Activated naive CD8-positive, alpha-beta T cell (primary cell): Measurements from ENCODE around the gene CCT5.
"Not testable (repeated sequence)": the region's sequence is repeated elsewhere in the genome, so short reads cannot be mapped to it uniquely, and the experiment has no call there.

ENCODE experiments used
- H3K27ac Mint-ChIP-seq: one replicate; pipeline ENCODE4 v1.8.0; 2021; ENCODE audit warnings: mixed read lengths
- H3K27me3 Mint-ChIP-seq: one replicate; pipeline ENCODE4 v1.8.0; 2021; ENCODE audit warnings: mixed read lengths
- H3K36me3 Mint-ChIP-seq: one replicate; pipeline ENCODE4 v1.8.0; 2021; ENCODE audit warnings: mixed read lengths
- H3K4me1 Mint-ChIP-seq: one replicate; pipeline ENCODE4 v1.8.0; 2021; ENCODE audit warnings: low read depth, mixed read lengths
- H3K4me3 Mint-ChIP-seq: one replicate; pipeline ENCODE4 v1.8.0; 2021; ENCODE audit warnings: mild to moderate bottlenecking, mixed read lengths
- H3K9me3 Mint-ChIP-seq: one replicate; pipeline ENCODE4 v1.8.0; 2021; ENCODE audit warnings: low read depth, mixed read lengths

The CCT5 gene

DNA sequence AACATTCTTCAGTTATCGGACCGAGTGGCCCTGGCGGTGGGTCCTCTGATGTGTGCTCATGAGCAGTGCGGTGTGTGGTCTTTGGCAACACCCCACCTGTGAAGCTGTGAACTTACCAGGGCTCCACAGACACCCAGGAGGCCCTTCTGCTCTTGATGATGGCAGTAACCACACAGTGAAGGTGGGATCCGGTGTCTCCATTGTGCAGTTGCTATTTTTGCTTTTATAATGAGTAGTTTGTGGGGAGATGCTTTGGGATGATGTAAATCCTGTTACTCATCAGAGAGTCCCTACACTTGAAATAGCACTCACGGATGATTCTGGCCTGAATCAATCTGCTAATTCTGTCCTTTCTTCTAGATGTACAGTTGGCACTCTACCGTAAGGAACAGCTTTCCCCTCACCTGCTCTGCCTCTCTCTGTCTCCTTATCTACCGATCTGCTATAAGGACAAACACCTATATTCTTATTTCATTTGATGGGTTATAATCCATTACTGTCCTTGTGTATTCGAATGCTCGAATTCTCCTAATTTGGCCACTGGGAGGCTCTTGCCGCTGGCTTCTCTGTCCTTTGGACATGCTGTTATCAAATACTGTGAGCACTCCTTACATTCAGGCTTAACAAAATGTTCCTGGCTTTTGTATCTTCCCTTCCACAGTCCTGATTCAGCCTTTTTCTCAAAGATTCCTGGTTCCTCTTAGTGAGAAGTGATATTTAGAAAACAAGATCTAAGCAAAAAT is 20.6 kb upstream of the CCT5 start:
- peaks cover 15% of the 10 kb centered on the region for H3K9me3 Mint-ChIP-seq
- H3K4me3 Mint-ChIP-seq: no peak overlapping the region
- H3K36me3 Mint-ChIP-seq: peaks cover 29% of the 10 kb centered on the region
- H3K27me3 Mint-ChIP-seq: no peaks in the 10 kb centered on the region
- no peaks in the 10 kb centered on the region for H3K4me1 Mint-ChIP-seq
- H3K27ac Mint-ChIP-seq: no peak overlapping the region

DNA sequence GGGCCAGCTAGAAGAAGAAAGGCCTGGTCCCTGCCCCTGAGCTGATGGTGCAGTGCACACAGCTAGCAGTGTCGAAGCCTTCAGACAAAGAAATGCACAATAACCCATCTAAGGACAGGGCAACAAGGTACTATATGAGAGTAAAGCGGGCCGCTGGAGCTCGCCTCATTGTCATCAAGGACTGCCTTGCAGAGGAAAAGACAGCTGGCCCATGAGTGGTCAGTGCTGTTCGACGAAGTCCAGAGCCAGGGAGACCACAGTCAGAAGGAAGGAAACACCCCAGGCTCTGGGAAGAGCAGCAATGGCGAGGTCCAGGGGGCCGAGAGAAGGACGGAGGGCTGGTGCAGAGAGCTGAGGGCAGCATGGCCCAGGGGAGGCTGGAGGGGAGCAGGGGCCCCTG is 17.7 kb upstream of the CCT5 start:
- Mint-ChIP-seq H3K9me3 (no peaks in the 10 kb centered on the region), H3K27me3 (no peaks in the 10 kb centered on the region), H3K4me3 (no peak overlapping the region), H3K4me1 (no peaks in the 10 kb centered on the region), H3K36me3 (peaks cover 16% of the 10 kb centered on the region), H3K27ac (no peak overlapping the region)

GRCh38 chr5:10233011-10233410 is 17.1 kb upstream of the CCT5 start:
- H3K27ac Mint-ChIP-seq: no peak overlapping the region
- no peaks in the 10 kb centered on the region for H3K9me3 Mint-ChIP-seq
- H3K4me3 Mint-ChIP-seq: no peak overlapping the region
- H3K27me3 Mint-ChIP-seq: no peaks in the 10 kb centered on the region
- H3K36me3 Mint-ChIP-seq: peaks cover 16% of the 10 kb centered on the region
- H3K4me1 Mint-ChIP-seq: no peaks in the 10 kb centered on the region

DNA sequence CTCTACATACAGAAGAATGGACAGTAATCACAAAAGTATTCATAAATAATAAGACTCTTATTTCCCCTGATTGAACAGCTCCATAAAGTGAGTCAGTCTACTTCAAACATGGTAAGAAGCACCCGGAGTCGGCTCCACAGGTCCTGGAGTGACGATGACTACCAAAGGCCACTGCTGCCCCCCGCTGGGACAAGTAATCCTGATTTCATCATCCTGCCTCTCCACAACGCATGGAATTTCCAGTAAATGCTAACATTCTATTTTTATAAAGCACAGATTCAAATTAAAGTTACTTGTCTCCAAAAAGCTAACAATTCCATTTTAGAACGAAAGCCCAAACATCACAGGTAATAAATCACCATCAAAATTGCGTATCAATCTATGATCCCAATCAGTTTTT is 16.6 kb upstream of the CCT5 start:
- Mint-ChIP-seq H3K9me3 (no peaks in the 10 kb centered on the region), H3K27me3 (no peaks in the 10 kb centered on the region), H3K36me3 (peaks cover 16% of the 10 kb centered on the region), H3K4me3 (no peak overlapping the region), H3K4me1 (no peaks in the 10 kb centered on the region), H3K27ac (no peak overlapping the region)

- no peaks in the 10 kb centered on the region for H3K4me1 Mint-ChIP-seq
- H3K27me3 Mint-ChIP-seq: no peaks in the 10 kb centered on the region
- no peaks in the 10 kb centered on the region for H3K9me3 Mint-ChIP-seq
- no peak overlapping the region for H3K27ac Mint-ChIP-seq
- peaks cover 14% of the 10 kb centered on the region for H3K36me3 Mint-ChIP-seq
- H3K4me3 Mint-ChIP-seq: no peak overlapping the region
Measured at GRCh38 chr5:10235350-10235749, 14.7 kb upstream of the CCT5 start.

DNA sequence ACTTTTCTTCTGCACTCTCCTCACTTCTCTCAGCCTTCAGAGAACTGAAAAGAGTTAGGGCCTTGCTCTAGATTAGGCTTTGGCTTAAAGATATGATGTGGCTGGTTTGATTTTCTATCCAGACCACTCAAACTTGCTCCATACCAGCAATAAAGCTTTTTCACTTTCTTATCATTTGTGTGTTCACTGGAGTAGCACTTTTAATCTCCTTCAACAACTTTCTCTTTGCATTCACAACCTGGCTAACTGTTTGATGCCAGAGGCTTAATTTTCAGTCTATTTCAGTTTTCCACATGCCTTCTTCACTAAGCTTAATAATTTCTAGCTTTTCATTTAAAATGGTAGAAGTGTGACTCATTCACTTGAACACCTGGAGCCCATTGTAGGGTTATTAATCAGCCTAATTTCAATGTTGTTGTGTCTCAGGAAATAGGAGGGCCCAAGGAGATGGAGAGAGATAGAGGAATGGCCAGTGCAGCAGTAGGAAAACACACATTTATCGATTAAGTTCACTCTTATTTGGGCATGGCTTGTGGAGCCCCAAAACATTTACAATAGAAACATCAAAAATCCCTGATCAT is 6.3 kb upstream of the CCT5 start:
- H3K36me3 Mint-ChIP-seq: peaks cover 11% of the 10 kb centered on the region
- no peaks in the 10 kb centered on the region for H3K27me3 Mint-ChIP-seq
- H3K4me1 Mint-ChIP-seq: peaks cover 21% of the 10 kb centered on the region
- no peaks in the 10 kb centered on the region for H3K9me3 Mint-ChIP-seq
- no peak overlapping the region for H3K27ac Mint-ChIP-seq
- H3K4me3 Mint-ChIP-seq: no peak overlapping the region

GRCh38 chr5:10244342-10244944 is 5.6 kb upstream of the CCT5 start:
- H3K9me3 Mint-ChIP-seq: no peaks in the 10 kb centered on the region

GRCh38 chr5:10246761-10247160 is 3.3 kb upstream of the CCT5 start:
- peaks cover 18% of the 10 kb centered on the region for H3K36me3 Mint-ChIP-seq
- H3K27ac Mint-ChIP-seq: no peak overlapping the region
- no peaks in the 10 kb centered on the region for H3K9me3 Mint-ChIP-seq
- H3K4me1 Mint-ChIP-seq: peaks cover 34% of the 10 kb centered on the region
- no peak overlapping the region for H3K4me3 Mint-ChIP-seq
- H3K27me3 Mint-ChIP-seq: no peaks in the 10 kb centered on the region

More at GRCh38 chr5:10244342-10244944, 5.6 kb upstream of the CCT5 start:
- H3K27ac Mint-ChIP-seq: no peak overlapping the region
- H3K4me1 Mint-ChIP-seq: peaks cover 23% of the 10 kb centered on the region
- peaks cover 11% of the 10 kb centered on the region for H3K36me3 Mint-ChIP-seq
- H3K27me3 Mint-ChIP-seq: no peaks in the 10 kb centered on the region
- H3K4me3 Mint-ChIP-seq: no peak overlapping the region

- not testable (repeated sequence) for H3K27me3 Mint-ChIP-seq
Measured at GRCh38 chr5:10247217-10247616, 2.9 kb upstream of the CCT5 start.

GRCh38 chr5:10248378-10249260 is 1.5 kb upstream of the CCT5 start:
- Mint-ChIP-seq H3K4me3 (peak overlapping the region; percentile 100), H3K9me3 (no peaks in the 10 kb centered on the region), H3K36me3 (peaks cover 18% of the 10 kb centered on the region), H3K4me1 (peaks cover 49% of the 10 kb centered on the region), H3K27me3 (no peaks in the 10 kb centered on the region), H3K27ac (peak overlapping the region; percentile 100)

More at GRCh38 chr5:10247217-10247616, 2.9 kb upstream of the CCT5 start:
- H3K4me1 Mint-ChIP-seq: peaks cover 38% of the 10 kb centered on the region
- not testable (repeated sequence) for H3K4me3 Mint-ChIP-seq, H3K9me3 Mint-ChIP-seq, H3K27ac Mint-ChIP-seq
- H3K36me3 Mint-ChIP-seq: peaks cover 21% of the 10 kb centered on the region

GRCh38 chr5:10250806-10251276 is 761 bp downstream of the CCT5 start:
- H3K27me3 Mint-ChIP-seq: no peaks in the 10 kb centered on the region
- peaks cover 60% of the 10 kb centered on the region for H3K4me1 Mint-ChIP-seq
- peaks cover 10% of the 10 kb centered on the region for H3K36me3 Mint-ChIP-seq
- H3K9me3 Mint-ChIP-seq: no peaks in the 10 kb centered on the region
- H3K27ac Mint-ChIP-seq: peak overlapping the region; percentile 97
- peak overlapping the region; percentile 100 for H3K4me3 Mint-ChIP-seq

- Mint-ChIP-seq H3K27ac (peak overlapping the region; percentile 97), H3K27me3 (no peaks in the 10 kb centered on the region), H3K9me3 (no peaks in the 10 kb centered on the region), H3K4me3 (peak overlapping the region; percentile 100), H3K4me1 (peaks cover 64% of the 10 kb centered on the region), H3K36me3 (peaks cover 10% of the 10 kb centered on the region)
Measured at GRCh38 chr5:10251405-10251804, 1.3 kb downstream of the CCT5 start.

DNA sequence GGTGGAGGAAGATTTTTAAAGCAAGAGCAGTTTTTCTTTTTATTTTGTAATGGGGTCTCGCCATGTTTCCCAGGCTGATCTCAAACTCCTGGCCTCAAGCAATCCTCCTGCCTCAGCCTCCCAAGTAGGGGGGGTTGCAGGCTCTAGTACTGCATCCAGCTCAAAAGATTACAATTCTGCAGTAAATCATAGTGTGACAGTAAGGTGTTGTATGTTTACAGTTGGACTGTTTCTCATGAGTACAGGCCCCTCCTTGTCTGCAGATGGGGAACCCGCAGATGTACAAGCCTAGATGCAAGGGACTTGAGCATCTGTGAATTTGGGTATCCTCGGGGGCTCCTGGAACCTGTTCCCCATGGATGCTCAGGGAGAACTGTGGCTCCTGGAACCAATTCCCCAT is 3.3 kb downstream of the CCT5 start:
- Mint-ChIP-seq H3K4me3 (peak overlapping the region; percentile 75), H3K36me3 (peaks cover 15% of the 10 kb centered on the region), H3K9me3 (no peaks in the 10 kb centered on the region), H3K27me3 (no peaks in the 10 kb centered on the region), H3K4me1 (peaks cover 60% of the 10 kb centered on the region), H3K27ac (no peak overlapping the region)

- Mint-ChIP-seq H3K36me3 (peaks cover 16% of the 10 kb centered on the region), H3K9me3 (no peaks in the 10 kb centered on the region), H3K4me1 (peaks cover 56% of the 10 kb centered on the region), H3K27ac (peak overlapping the region; percentile 52), H3K27me3 (no peaks in the 10 kb centered on the region), H3K4me3 (peak overlapping the region; percentile 18)
Measured at GRCh38 chr5:10254686-10255085, 4.6 kb downstream of the CCT5 start.

GRCh38 chr5:10257870-10258269 is 7.8 kb downstream of the CCT5 start:
- peak overlapping the region; percentile 74 for H3K27ac Mint-ChIP-seq
- no peak overlapping the region for H3K4me3 Mint-ChIP-seq
- peaks cover 40% of the 10 kb centered on the region for H3K4me1 Mint-ChIP-seq
- no peaks in the 10 kb centered on the region for H3K9me3 Mint-ChIP-seq
- no peaks in the 10 kb centered on the region for H3K27me3 Mint-ChIP-seq
- peaks cover 6% of the 10 kb centered on the region for H3K36me3 Mint-ChIP-seq
